GM12892 (cell line): ENCODE data around the gene TAOK1.

ENCODE experiments used
- POLR2A ChIP-seq: IDR thresholded peaks from 2 replicates; pipeline ENCODE4 v1.6.1; 2011; ENCODE audit warnings: low read depth, low read length, control low read depth
- POLR2AphosphoS5 ChIP-seq: IDR thresholded peaks from 2 replicates; pipeline ENCODE4 v1.6.1; 2011; ENCODE audit warnings: low read depth, low read length, control low read depth
- TAF1 ChIP-seq: IDR thresholded peaks from 2 replicates; pipeline ENCODE4 v1.6.1; 2011; ENCODE audit warnings: low read depth, mild to moderate bottlenecking, control low read depth, low read length, borderline replicate concordance

DNA sequence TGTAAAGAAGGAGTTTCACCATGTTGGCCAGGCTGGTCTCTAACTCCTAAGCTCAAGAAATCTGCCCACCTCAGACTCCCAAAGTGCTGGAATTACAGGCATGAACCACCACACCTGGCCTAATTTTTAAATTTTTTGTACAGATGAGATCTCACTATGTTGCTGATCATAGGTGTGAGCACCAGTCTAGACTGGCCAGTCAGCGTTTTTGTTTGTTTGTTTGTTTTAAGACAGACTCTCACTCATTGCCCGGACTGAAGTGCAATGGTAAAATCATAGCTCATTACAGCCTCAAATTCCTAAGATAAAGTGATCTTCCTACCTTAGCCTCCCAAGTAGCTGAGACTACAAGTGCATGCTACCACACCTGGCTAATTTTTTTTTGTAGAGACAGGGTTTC lies 38.0 kb upstream of the TAOK1 start:
- no peak for TF ChIP-seq POLR2AphosphoS5
- no peak for TF ChIP-seq POLR2A
- no peak for TF ChIP-seq TAF1
